IPS-15b (cell line): ENCODE results near the gene SOX6.

Source experiments
- H3K27me3 ChIP-seq: one replicate; pipeline ENCODE4 v1.6.1; 2013; ENCODE audit warnings: low read length; ENCODE audit not compliant: control insufficient read depth, insufficient read depth
- H3K36me3 ChIP-seq: one replicate; pipeline ENCODE4 v1.6.1; 2013; ENCODE audit warnings: low read length; ENCODE audit not compliant: control insufficient read depth, insufficient read depth
- H3K4me1 ChIP-seq: one replicate; pipeline ENCODE4 v1.6.1; 2013; ENCODE audit warnings: mild to moderate bottlenecking, low read length; ENCODE audit not compliant: control insufficient read depth, insufficient read depth
- H3K4me3 ChIP-seq: one replicate; pipeline ENCODE4 v1.5.1; 2013; ENCODE audit warnings: low read depth, low read length
- H3K9ac ChIP-seq: one replicate; pipeline ENCODE4 v1.6.1; 2013; ENCODE audit warnings: low read depth, mild to moderate bottlenecking, low read length
- H3K9me3 ChIP-seq: one replicate; pipeline ENCODE4 v1.6.1; 2013; ENCODE audit warnings: mild to moderate bottlenecking, low read length; ENCODE audit not compliant: control insufficient read depth, insufficient read depth

Gene SOX6

DNA sequence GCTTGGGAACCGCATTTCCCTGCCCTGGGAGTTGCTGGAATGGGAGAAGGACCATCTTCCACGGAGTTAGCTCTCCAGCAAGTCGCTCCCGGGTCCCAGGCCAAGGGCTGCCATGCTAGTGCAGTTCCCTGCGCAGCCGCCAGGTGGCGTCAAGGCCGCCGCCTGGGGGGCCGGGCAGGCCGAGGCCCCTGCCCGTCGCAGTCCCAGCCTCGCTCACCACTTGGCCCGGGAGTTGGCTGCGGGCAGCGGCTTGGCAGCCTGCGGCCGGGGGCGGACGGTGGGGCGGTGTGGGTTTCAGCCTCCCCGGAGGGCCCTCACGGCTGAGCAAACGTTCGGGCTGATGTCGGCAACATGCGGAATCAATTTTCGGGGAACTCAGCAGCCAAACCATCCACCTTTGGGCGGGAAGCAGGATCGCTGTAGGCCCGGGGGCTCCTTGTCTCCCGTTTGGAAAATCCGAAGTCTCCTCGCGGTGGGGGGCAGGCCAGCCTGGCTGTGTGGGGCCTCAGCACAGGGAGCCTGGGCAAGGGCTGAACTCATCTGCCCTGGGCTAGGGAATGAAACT is 415.1 kb downstream of the SOX6 start:
- Histone ChIP-seq H3K9ac (no peak overlapping the region), H3K36me3 (no peaks in the 10 kb centered on the region), H3K27me3 (peaks cover 21% of the 10 kb centered on the region), H3K9me3 (no peaks in the 10 kb centered on the region), H3K4me3 (peak overlapping the region; percentile 31), H3K4me1 (no peaks in the 10 kb centered on the region)

- H3K4me3 ChIP-seq = no peak overlapping the region
- H3K27me3 ChIP-seq = peaks cover 21% of the 10 kb centered on the region
- H3K9ac ChIP-seq = no peak overlapping the region
- no peaks in the 10 kb centered on the region for H3K4me1 ChIP-seq
- no peaks in the 10 kb centered on the region for H3K9me3 ChIP-seq
- H3K36me3 ChIP-seq = no peaks in the 10 kb centered on the region
These were observed 415.7 kb downstream of the SOX6 start for GRCh38 chr11:15940462-15941205.

DNA sequence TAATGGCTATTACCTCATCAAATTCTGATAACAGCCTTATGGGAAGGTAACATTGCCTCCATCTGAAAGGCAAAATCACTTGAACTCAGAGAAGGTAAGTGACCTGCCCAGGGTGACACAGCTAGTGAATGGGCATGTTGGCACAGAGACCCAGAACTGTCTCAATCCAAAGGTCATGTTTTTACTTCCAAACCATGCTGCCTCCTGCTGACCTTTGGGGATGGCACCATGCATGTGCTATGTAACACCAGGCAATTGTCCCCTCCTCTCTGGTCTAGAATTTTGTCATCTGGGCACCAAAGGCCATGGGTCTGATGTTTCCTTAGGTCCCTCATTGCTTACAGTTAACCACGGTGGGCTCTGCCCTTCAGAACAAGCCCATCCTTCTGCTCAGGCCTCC is 417.4 kb downstream of the SOX6 start:
- Histone ChIP-seq H3K9ac (no peak overlapping the region), H3K9me3 (no peaks in the 10 kb centered on the region), H3K36me3 (no peaks in the 10 kb centered on the region), H3K4me3 (no peak overlapping the region), H3K4me1 (no peaks in the 10 kb centered on the region), H3K27me3 (peaks cover 21% of the 10 kb centered on the region)

- Histone ChIP-seq H3K9me3 (no peaks in the 10 kb centered on the region), H3K27me3 (peaks cover 20% of the 10 kb centered on the region), H3K9ac (no peak overlapping the region), H3K36me3 (no peaks in the 10 kb centered on the region), H3K4me1 (no peaks in the 10 kb centered on the region), H3K4me3 (no peak overlapping the region)
These were observed 418.2 kb downstream of the SOX6 start for GRCh38 chr11:15938121-15938611.

DNA sequence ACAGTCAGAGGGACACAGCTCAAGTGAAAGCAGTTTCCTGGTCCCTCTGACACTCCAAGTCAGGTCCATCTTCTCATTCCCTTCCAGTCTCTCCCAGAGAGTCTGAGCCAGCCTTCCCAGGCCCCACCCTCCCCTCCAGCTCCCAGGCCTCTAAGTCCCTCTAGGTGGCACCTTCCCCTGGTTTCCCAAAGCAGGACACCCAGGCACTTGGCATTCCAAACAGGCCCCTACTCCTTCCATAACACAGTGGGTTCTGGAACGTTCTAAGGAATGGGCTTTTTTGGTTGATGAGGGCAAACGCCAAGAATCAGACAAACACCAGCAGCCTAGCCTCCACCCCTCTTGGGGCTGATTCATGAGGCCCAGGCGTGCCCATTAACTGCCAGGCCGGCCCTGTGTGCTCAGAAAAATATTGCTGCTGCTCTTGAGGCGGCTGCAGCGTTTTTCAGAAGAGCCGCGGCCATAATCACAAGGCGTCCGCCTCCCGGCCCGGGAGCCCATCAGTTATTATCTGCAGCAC is 418.7 kb downstream of the SOX6 start:
- Histone ChIP-seq H3K4me3 (no peak overlapping the region), H3K4me1 (no peaks in the 10 kb centered on the region), H3K36me3 (no peaks in the 10 kb centered on the region), H3K9me3 (no peaks in the 10 kb centered on the region), H3K27me3 (peaks cover 15% of the 10 kb centered on the region), H3K9ac (no peak overlapping the region)

GRCh38 chr11:15936011-15936410 is 420.3 kb downstream of the SOX6 start:
- Histone ChIP-seq H3K9ac (no peak overlapping the region), H3K4me1 (no peaks in the 10 kb centered on the region), H3K4me3 (no peak overlapping the region), H3K27me3 (peaks cover 3% of the 10 kb centered on the region), H3K36me3 (no peaks in the 10 kb centered on the region), H3K9me3 (no peaks in the 10 kb centered on the region)

DNA sequence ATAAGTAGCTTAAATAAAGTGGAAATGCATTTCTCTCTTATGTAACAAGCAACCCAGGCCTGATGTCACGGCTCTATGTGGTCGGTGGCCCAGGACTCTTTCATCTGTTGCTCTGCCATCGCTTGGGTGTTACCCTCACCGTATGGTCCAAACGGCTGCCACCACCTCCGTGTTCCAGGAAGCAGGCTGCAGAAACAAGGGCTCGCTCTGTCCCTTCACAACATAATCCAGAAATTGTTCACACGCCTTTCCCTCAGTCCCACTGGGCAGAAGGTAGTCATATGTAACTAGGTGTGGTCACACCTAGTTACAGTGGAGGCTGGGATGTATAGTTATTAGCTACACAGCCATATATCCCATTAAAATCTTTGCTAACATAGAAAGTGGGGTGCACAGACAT is 421.0 kb downstream of the SOX6 start:
- no peak overlapping the region for H3K4me3 ChIP-seq
- no peak overlapping the region for H3K9ac ChIP-seq
- H3K27me3 ChIP-seq = no peaks in the 10 kb centered on the region
- H3K4me1 ChIP-seq = no peaks in the 10 kb centered on the region
- H3K9me3 ChIP-seq = no peaks in the 10 kb centered on the region
- H3K36me3 ChIP-seq = no peaks in the 10 kb centered on the region

DNA sequence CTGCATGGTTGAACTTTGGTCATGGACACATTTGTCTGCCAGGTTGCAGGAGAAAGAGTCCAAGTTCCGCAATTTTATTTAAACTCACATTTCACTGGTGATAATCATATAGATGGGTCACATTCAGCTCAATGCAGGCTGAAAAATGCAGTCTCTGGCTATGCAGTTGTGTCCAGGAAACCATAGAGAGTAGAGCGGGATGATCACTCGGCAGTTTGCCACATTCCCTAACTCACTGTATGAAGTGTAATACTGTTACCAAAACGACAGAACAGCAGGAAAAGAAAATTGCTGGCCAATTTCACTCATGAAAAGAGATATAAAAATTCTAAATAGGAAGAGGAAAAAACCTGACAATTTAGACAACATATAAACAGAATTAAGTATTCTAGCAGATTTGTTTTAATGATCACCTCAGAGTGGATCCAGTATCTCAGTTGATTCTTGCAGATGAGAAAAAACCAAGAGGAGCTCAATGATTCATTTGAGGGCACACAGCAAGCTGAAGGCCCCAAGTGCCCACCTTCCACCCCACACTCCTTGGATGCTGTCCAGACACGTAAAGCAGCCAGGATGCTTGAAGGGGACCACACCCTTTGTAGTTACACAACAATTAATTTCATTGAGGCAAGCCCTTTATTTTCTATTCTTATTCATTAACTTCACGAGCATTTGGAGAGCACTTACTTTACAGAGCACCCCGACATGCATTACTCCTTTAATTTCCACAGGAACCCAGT is 422.3 kb downstream of the SOX6 start:
- no peak overlapping the region for H3K9ac ChIP-seq
- H3K27me3 ChIP-seq = no peaks in the 10 kb centered on the region
- H3K4me1 ChIP-seq = no peaks in the 10 kb centered on the region
- no peak overlapping the region for H3K4me3 ChIP-seq
- H3K36me3 ChIP-seq = no peaks in the 10 kb centered on the region
- no peaks in the 10 kb centered on the region for H3K9me3 ChIP-seq

- Histone ChIP-seq H3K9ac (no peak overlapping the region), H3K4me3 (no peak overlapping the region), H3K27me3 (no peaks in the 10 kb centered on the region), H3K9me3 (no peaks in the 10 kb centered on the region), H3K4me1 (no peaks in the 10 kb centered on the region), H3K36me3 (no peaks in the 10 kb centered on the region)
These were observed 423.9 kb downstream of the SOX6 start for GRCh38 chr11:15932417-15932816.

- Histone ChIP-seq H3K9me3 (no peaks in the 10 kb centered on the region), H3K27me3 (no peaks in the 10 kb centered on the region), H3K4me3 (no peak overlapping the region), H3K36me3 (no peaks in the 10 kb centered on the region), H3K9ac (no peak overlapping the region), H3K4me1 (no peaks in the 10 kb centered on the region)
These were observed 424.8 kb downstream of the SOX6 start for GRCh38 chr11:15931497-15931896.

GRCh38 chr11:15930442-15931025 is 425.8 kb downstream of the SOX6 start:
- Histone ChIP-seq H3K9me3 (no peaks in the 10 kb centered on the region), H3K27me3 (no peaks in the 10 kb centered on the region), H3K9ac (no peak overlapping the region), H3K4me3 (no peak overlapping the region), H3K36me3 (no peaks in the 10 kb centered on the region), H3K4me1 (no peaks in the 10 kb centered on the region)
